Immature natural killer cell (primary cell): Measurements from ENCODE around the gene DLGAP1. TPM values are rescaled to one million over a fixed set of nuclear protein-coding genes. Genes with fewer than 3 reads are reported as not detected.

Experiments used
- DNase-seq, 3 donors: peaks; one replicate each; pipeline ENCODE4 v3.0.0; 2022; ENCODE audit warnings: mixed read lengths in 1 of 3
- H3K27ac Mint-ChIP-seq, 6 donors: one replicate each; pipeline ENCODE4 v1.8.0; 2020; ENCODE audit warnings: mixed read lengths in 6 of 6, mild to moderate bottlenecking in 5 of 6, inconsistent platforms in 4 of 6, moderate library complexity in 3 of 6
- H3K27me3 Mint-ChIP-seq, 3 donors: one replicate each; pipeline ENCODE4 v1.8.0; 2020 to 2021; ENCODE audit warnings: low read depth in 3 of 3, mild to moderate bottlenecking in 3 of 3, mixed read lengths in 3 of 3, moderate library complexity in 3 of 3, inconsistent platforms in 1 of 3
- H3K36me3 Mint-ChIP-seq, 3 donors: one replicate each; pipeline ENCODE4 v1.8.0; 2020; ENCODE audit warnings: mixed read lengths in 3 of 3, inconsistent platforms in 2 of 3, mild to moderate bottlenecking in 2 of 3
- H3K4me1 Mint-ChIP-seq, 2 donors: one replicate each; pipeline ENCODE4 v1.8.0; 2020; ENCODE audit warnings: inconsistent platforms in 2 of 2, mild to moderate bottlenecking in 2 of 2, mixed read lengths in 2 of 2, moderate library complexity in 1 of 2
- H3K4me3 Mint-ChIP-seq, 5 donors: one replicate each; pipeline ENCODE4 v1.8.0; 2020; ENCODE audit warnings: mild to moderate bottlenecking in 5 of 5, mixed read lengths in 5 of 5, inconsistent platforms in 3 of 5, moderate library complexity in 3 of 5
- H3K9me3 Mint-ChIP-seq, 6 donors: one replicate each; pipeline ENCODE4 v1.8.0; 2020; ENCODE audit warnings: mild to moderate bottlenecking in 6 of 6, mixed read lengths in 6 of 6, inconsistent platforms in 4 of 6, moderate library complexity in 3 of 6
- polyA plus RNA-seq, 3 donors: library from polyadenylated mRNA; unstranded; fragments of 300-500 nt; fragmentation: Illumina TruSeq; gene quantifications; one replicate each; pipeline ENCODE4 v1.2.3, GENCODE V29; 2021

The DLGAP1 gene
- polyA plus RNA-seq, 3 donors from 2014 or later: not detected

DNA sequence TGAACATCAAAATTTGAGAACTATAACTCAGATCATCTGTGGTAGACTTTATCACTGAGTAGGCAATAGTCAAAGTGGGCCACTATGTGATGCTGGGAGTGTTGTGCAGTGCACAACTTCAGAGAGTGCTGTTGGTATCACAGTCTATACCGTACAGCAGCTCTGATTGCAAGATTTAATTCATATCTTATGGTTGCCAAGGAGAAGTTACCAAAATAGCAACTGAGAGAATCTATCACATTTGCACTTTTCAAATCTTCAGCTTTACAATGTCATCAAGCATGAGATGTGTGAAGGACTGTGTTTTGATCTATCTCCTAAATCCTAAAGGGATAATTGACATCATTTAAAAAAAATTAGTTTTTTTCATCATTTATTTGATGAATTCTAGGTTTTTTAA lies 216.1 kb downstream of the DLGAP1 start:
- Mint-ChIP-seq H3K27me3 (no peaks in the 10 kb centered on the region), H3K4me1 (no peaks in the 10 kb centered on the region), H3K4me3 (no peak overlapping the region), H3K36me3 (no peaks in the 10 kb centered on the region), H3K9me3 (peaks cover 3 to 40% (median 8%) of the 10 kb centered on the region in 6 donors), H3K27ac (no peak overlapping the region)
- no peak for DNase-seq

DNA sequence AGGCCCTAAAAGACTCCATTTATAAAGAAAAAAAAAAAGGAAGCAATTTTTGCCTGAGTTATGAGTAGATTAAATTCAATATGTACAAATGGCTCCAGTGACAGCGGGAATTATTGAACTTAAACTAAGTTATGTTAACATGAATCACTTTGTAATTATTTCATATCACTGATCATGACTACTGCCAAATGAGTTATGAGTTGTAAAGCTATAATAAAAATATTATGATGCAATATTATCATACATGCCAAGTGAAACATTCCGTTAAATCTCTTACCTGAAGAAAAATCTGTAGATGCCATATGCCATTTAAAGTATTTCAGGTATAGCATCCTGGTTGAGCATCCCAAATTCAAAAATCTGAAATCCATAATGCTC lies 217.5 kb downstream of the DLGAP1 start:
- H3K27ac Mint-ChIP-seq: no peak overlapping the region
- no peaks in the 10 kb centered on the region for H3K36me3 Mint-ChIP-seq
- H3K9me3 Mint-ChIP-seq: peaks cover 3 to 34% (median 8%) of the 10 kb centered on the region in 6 donors
- H3K27me3 Mint-ChIP-seq: no peaks in the 10 kb centered on the region
- H3K4me3 Mint-ChIP-seq: no peak overlapping the region
- no peaks in the 10 kb centered on the region for H3K4me1 Mint-ChIP-seq
- DNase-seq: no peak

DNA sequence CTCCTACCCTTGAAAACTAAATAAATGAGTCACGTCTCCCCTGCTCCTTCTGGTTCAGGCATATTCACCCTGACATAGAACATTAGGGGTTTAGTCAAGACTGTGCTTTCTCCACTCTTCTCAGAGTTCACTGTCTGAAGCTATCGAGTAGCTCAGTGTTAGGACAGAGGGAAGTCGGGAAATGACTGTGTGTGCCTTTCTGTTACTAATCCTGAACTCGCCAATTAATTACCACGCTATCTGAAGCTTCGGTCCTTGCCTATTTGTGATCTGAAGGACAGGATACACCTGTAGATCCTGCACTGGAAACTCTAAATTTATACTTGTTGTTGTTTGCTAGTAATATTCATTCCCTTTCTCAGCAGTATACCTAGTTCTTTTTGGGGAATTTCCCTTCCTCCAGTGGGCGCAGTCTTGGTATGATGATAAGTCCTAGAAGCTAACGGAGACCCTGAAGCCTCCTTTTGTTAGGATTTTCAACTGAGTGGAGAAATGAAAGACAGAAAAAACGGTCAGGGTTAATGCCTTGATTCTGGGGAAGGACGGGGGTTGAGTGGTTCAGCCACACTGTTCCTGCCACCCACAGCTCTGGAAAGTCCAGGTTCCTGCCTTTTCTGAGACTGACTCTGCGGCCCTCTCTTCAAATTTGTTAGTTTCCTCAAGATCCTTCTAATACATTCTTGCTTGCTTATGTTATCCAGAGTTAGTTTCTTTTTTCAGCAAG lies 218.0 kb downstream of the DLGAP1 start:
- H3K36me3 Mint-ChIP-seq: no peaks in the 10 kb centered on the region
- H3K9me3 Mint-ChIP-seq: peaks cover 3 to 28% (median 8%) of the 10 kb centered on the region in 6 donors
- no peak overlapping the region for H3K4me3 Mint-ChIP-seq
- H3K27me3 Mint-ChIP-seq: no peaks in the 10 kb centered on the region
- H3K27ac Mint-ChIP-seq: no peak overlapping the region
- no peaks in the 10 kb centered on the region for H3K4me1 Mint-ChIP-seq
- DNase-seq: no peak

DNA sequence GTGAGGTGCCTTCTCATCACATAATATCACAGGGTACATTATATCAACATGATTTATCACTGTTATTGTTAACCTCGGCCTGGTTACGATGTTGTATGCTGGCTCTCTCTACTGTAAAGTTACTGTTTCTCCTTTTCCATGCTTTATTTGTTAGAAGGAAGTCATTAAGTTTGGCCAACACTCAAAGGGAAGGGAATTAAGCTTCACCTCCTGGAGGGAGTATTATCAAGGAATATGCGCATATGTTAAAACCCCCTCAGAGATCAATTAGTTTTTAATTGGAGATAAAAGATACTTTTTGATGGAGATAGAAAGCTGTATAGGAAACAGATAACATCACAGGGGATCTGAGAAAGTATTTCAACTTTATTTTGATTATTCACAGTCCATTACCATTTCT lies 221.6 kb downstream of the DLGAP1 start:
- Mint-ChIP-seq H3K27ac (no peak overlapping the region), H3K4me1 (no peaks in the 10 kb centered on the region), H3K9me3 (peaks cover 3 to 32% (median 10%) of the 10 kb centered on the region in 6 donors), H3K36me3 (no peaks in the 10 kb centered on the region), H3K27me3 (no peaks in the 10 kb centered on the region), H3K4me3 (no peak overlapping the region)
- DNase-seq: no peak

DNA sequence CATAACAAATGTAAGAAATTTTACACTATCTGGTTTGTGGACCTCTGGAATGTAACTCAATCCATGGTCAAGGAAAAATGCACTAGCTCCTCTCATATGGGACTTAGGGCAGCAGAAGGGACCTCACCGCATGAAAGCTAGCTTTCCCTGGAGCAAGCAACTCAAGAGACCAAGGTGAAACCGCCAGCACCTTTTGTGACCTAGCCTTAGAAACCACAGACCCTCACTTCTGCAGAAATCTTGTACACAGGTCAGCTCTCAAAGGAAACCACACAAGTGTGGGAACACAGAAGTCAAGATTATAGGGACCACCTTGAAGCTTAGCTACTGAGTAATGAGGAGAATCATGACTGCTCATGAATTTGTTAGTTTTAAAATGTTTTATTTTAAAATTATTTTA lies 222.5 kb downstream of the DLGAP1 start:
- H3K4me1 Mint-ChIP-seq: no peaks in the 10 kb centered on the region
- DNase-seq: no peak
- peaks cover 3 to 33% (median 10%) of the 10 kb centered on the region in 6 donors for H3K9me3 Mint-ChIP-seq
- H3K27ac Mint-ChIP-seq: no peak overlapping the region
- H3K36me3 Mint-ChIP-seq: no peaks in the 10 kb centered on the region
- no peaks in the 10 kb centered on the region for H3K27me3 Mint-ChIP-seq
- no peak overlapping the region for H3K4me3 Mint-ChIP-seq

DNA sequence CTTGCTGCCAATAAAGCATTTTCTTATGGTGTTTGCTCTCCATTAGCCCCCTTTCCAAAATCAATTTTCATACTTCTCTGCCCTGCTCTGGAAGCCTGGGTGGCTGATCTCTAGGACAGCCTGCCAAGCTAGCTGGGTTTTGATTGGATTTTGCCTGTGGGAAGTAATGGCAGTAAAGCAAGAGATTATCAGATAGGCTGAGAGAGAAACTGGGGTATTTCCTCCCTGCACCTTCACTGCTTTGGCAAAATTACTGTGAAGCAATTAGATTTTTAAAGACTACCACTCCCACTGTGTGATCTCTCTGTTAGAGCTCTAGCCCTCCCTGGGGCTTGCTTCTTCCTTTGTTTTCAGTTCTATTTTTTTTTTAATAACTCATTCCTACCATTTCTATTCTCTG lies 223.8 kb downstream of the DLGAP1 start:
- H3K36me3 Mint-ChIP-seq: no peaks in the 10 kb centered on the region
- H3K4me3 Mint-ChIP-seq: no peak overlapping the region
- H3K27me3 Mint-ChIP-seq: no peaks in the 10 kb centered on the region
- H3K9me3 Mint-ChIP-seq: peaks cover 3 to 28% (median 7%) of the 10 kb centered on the region in 6 donors
- no peaks in the 10 kb centered on the region for H3K4me1 Mint-ChIP-seq
- no peak for DNase-seq
- no peak overlapping the region for H3K27ac Mint-ChIP-seq

DNA sequence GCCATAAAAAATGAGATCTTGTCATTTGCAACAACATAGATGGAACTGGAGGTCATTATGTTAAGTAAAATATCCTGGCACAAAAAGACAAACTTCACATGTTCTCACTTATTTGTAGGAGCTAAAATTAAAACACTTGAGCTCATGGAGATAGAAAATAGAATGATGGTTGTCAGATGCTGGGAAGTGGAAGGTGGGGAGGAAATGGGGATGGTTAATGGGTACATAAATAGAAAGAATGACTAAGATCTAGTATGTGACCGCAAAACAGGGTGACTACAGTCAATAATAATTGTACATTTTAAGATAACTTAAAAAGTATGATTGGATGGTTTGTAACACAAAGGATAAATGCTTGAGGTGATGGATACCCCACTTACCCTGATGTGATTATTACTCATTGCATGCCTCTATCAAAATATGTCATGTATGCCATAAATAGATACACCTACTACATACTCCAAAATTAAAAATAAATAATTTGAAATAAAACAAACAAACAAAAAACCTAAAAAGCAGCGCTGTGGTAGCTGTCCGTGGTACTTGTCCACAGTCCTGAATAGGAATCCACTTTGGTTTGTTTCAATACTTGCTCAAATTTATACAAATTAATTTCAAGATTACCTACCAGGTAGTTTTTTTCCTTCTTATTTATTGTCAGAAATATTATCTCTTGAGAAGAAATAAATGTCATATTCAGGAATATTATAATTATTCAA lies 224.5 kb downstream of the DLGAP1 start:
- H3K4me1 Mint-ChIP-seq: no peaks in the 10 kb centered on the region
- no peak for DNase-seq
- H3K27me3 Mint-ChIP-seq: no peaks in the 10 kb centered on the region

DNA sequence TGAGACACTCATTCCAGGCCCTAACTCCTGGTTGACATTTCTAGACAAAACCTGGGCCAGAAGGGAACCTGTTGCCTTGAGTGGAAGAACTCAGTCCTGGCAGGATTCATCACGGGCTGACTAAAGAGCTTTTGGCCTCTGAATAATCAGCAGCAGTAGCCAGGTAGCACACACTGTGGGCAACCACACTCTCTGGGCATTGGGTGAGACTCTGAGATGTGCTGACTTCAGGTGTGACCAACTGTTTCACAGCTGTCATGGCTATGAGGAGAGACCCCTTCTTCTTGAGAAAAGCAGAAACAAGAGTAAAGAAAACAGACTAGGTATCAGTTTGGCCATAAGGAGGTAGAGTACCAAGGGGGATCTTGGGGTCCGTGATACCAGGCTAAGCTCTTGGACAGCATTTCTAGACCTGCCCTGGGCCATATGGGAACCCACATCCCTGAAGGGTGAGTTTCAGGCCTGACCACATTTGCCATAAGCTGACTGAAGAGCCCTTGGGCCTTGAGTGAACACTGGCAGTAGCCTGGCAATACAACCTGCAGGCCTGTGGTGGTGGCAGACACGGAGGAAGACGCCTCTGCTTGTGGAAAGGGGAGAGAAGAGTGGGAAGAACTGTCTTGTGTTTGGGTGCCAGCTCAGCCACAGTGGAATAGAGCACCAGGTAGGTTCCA lies 230.9 kb downstream of the DLGAP1 start:
- Mint-ChIP-seq H3K27ac (no peak overlapping the region), H3K4me1 (no peaks in the 10 kb centered on the region), H3K27me3 (no peaks in the 10 kb centered on the region), H3K4me3 (no peak overlapping the region), H3K9me3 (peaks cover 2 to 30% (median 12%) of the 10 kb centered on the region in 6 donors), H3K36me3 (no peaks in the 10 kb centered on the region)
- DNase-seq: no peak

More for the DNA sequence above, 224.5 kb downstream of the DLGAP1 start:
- Mint-ChIP-seq H3K27ac (no peak overlapping the region), H3K36me3 (no peaks in the 10 kb centered on the region), H3K9me3 (peaks cover 3 to 28% (median 9%) of the 10 kb centered on the region in 6 donors), H3K4me3 (no peak overlapping the region)

DNA sequence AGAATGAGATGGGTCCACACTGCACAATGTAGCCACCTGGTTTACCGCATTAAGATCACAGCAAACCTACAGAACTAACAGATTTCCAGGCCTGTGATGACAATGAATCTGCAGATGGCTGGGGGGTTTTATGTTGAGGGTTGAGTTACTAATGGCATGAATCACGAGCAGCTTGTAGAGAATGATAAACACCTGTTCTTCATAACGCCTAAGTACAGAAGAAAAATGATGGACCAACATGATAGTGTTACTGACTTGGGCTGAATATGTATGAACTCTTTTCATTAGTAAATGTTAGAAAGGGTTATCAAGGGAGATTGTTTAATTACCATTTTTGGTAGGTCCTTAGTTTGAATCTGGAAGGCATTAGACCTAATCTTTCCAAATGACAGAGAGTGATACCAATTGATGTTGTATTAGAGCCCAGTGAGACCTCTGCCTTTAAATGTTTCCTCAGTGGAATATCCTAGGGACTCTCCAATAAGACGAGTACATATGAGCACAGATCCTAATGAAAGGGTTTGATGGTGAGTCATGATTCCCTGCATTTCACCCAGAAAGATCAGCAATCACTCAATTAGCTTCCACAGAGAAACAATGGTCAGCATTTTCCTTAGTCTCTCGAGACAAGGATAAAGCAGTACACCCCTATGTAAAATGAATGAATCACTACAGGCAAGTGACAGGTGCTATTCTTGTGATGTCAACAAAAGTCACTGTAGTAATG lies 243.8 kb downstream of the DLGAP1 start:
- Mint-ChIP-seq H3K4me1 (no peaks in the 10 kb centered on the region), H3K27me3 (peaks cover 0 to 4% (median 3%) of the 10 kb centered on the region in 3 donors), H3K4me3 (no peak overlapping the region)

DNA sequence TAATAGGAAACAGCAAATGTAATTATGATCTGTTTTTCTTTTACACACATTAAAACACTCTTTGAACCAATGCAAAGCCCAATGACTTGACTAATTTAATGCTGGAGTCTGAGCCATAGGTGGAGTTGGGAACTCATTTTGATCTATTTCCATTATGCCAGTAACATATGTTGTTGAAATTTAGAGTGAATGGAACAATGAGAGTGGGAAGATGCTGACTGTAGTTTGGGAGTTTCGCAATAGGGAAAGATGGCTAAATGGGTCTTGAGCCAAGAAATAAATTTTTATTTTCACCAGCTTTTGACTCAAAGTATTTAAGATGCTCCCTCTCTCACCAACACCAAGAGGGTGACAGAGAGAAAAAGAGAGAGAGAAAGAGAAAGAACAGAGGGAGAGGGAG lies 246.7 kb downstream of the DLGAP1 start:
- no peak overlapping the region for H3K4me3 Mint-ChIP-seq
- DNase-seq: no peak
- no peaks in the 10 kb centered on the region for H3K4me1 Mint-ChIP-seq
- peaks cover 3 to 35% (median 10%) of the 10 kb centered on the region in 6 donors for H3K9me3 Mint-ChIP-seq
- H3K27me3 Mint-ChIP-seq: peaks cover 0 to 4% (median 3%) of the 10 kb centered on the region in 3 donors
- H3K36me3 Mint-ChIP-seq: no peaks in the 10 kb centered on the region
- no peak overlapping the region for H3K27ac Mint-ChIP-seq

More for the DNA sequence above, 243.8 kb downstream of the DLGAP1 start:
- DNase-seq: no peak
- H3K27ac Mint-ChIP-seq: no peak overlapping the region
- peaks cover 6 to 21% (median 10%) of the 10 kb centered on the region in 6 donors for H3K9me3 Mint-ChIP-seq
- H3K36me3 Mint-ChIP-seq: no peaks in the 10 kb centered on the region

DNA sequence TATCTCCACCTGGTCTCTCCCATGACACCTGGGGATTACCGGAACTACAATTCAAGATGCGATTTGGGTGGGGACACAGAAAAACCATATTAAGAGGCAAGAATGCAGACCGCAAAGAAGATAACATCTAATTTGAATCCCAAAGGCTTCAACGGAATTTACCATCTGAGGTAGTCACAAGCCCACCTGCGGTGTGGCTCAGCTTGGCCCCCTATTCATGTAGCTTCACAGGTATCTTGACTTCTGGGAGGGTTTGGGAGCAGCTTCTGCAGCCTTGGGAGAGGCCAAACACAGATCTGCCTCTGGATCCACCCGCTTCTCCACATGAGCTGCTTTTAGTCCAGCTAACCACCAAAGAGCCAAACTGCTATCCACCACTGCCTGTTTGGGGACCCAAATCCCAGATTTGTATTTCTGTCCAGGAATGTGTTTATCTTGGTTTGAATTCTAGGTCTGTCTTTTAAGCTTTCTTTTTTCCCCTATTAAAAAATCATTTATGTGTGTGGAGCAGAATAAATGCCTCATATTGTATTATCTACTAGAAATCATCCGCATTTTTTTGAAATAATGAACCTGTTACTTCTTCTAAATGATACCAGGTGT lies 247.6 kb downstream of the DLGAP1 start:
- H3K36me3 Mint-ChIP-seq: no peaks in the 10 kb centered on the region
- no peak for DNase-seq
- no peak overlapping the region for H3K4me3 Mint-ChIP-seq
- H3K27me3 Mint-ChIP-seq: peaks cover 0 to 4% (median 3%) of the 10 kb centered on the region in 3 donors
- H3K27ac Mint-ChIP-seq: no peak overlapping the region
- H3K9me3 Mint-ChIP-seq: peaks cover 3 to 32% (median 10%) of the 10 kb centered on the region in 6 donors
- H3K4me1 Mint-ChIP-seq: no peaks in the 10 kb centered on the region

DNA sequence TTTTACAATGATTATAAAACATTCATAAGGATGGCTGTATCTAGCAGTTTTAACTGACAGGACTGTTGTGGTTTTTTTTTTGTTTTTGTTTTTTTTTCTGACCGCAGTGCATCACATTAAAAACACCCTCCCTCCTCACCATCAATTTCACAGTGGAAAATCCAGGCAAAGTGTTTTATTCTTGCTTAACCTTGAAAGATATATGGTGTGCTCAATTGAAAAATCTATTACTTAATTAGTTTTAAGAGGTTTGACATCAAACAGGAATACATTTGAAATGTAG lies 250.7 kb downstream of the DLGAP1 start:
- Mint-ChIP-seq H3K4me1 (no peaks in the 10 kb centered on the region), H3K9me3 (peaks cover 2 to 48% (median 11%) of the 10 kb centered on the region in 6 donors), H3K36me3 (no peaks in the 10 kb centered on the region)

DNA sequence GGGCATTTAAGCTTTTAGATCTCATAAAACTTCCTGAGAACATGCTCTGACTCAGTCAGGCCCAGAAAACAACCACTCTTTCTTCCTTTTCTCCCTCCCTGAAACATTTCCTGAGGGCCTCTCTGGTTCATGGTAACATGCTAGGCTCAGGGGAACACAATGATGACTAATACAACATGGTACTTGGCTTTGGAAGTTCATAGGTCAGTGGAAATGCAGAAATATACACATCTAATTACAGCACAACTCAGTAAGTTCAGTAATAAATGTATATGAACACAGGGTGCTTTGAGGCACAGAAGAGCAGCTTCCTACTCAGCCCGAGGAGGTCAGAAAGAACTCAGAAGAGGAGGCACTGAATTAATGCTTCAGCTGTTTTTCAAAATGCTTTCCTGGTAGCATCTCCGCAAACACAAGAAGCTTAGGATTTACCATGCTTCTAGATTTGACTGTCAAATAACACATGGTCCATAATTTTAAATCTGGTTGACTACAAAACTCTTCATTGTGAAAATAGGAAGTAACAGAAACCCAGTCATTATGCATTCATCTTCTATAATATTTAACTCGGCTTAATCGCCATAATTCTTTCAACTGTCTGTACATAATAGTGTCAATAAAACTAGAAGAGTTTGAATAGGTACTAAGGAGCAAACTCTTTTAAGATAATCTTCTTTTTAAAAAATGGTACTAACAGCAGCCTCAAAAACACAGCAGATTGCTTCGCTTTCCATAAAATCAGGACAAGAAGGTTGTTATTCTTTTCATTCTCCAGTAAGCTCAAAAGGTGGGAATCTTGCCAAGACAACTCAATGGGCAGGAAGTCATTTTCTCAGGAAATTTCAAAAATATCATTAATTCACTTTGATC lies 251.3 kb downstream of the DLGAP1 start:
- Mint-ChIP-seq H3K27me3 (peaks cover 0 to 5% (median 3%) of the 10 kb centered on the region in 3 donors), H3K9me3 (peaks cover 2 to 44% (median 11%) of the 10 kb centered on the region in 6 donors), H3K27ac (no peak overlapping the region), H3K4me1 (no peaks in the 10 kb centered on the region), H3K4me3 (no peak overlapping the region), H3K36me3 (no peaks in the 10 kb centered on the region)
- DNase-seq: no peak

More for the DNA sequence above, 250.7 kb downstream of the DLGAP1 start:
- Mint-ChIP-seq H3K4me3 (no peak overlapping the region), H3K27ac (no peak overlapping the region), H3K27me3 (peaks cover 0 to 7% (median 5%) of the 10 kb centered on the region in 3 donors)
- DNase-seq: no peak
